ENCODE data around the gene PCNX2. TPM values are rescaled to one million over a fixed set of nuclear protein-coding genes. Genes with fewer than 3 reads are reported as not detected.

PCNX2 gene
- total and polyA plus RNA-seq, 5 donors from 2014 or later = 1.6 to 42.3 (median 3.1) TPM

DNA sequence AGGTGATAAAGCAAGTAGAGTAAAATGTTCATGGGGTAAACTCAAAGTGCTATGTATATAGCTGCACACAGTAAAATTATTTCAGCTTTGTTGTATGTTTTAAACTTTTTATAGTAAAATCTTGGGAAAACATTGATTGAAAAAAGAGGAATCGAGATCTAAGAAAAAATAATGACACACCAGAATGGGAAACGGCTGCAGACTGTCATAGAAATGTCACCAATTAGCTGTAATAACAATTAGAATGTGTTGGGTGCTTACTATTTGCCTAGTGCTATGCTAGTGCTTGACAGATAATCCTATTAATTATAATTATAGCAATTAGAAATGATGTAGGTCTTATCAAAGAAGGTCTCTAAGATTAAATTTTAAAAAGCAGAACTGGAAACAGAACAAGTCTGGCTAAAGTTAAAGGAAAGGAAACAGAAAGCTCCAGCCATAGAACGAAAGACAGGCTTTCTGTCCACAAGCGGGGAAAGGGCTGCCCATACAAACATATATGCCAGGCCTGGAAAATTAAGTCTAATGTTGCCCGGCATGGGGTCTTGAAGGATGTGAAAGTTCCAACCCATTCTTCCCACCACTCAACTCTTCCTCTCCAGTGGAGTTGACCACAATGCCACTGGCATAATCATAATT lies 5.0 kb downstream of the PCNX2 start:
- Mint-ChIP-seq H3K4me3 (no peak overlapping the region), H3K9me3 (no peaks in the 10 kb centered on the region), H3K4me1 (peaks cover 19 to 36% (median 26%) of the 10 kb centered on the region in 4 donors), H3K27me3 (no peaks in the 10 kb centered on the region), H3K27ac (peak overlapping the region in 2 of 3 donors; percentile 26 to 94), H3K36me3 (peaks cover 14% of the 10 kb centered on the region)
- Histone ChIP-seq H3K4me3 (ENCODE audit: low read depth, low read length) (no peak overlapping the region), H3K36me3 (ENCODE audit: control insufficient read depth, insufficient read depth, low read length) (peaks cover 6% of the 10 kb centered on the region), H3K9me3 (ENCODE audit: control insufficient read depth in 2 of 2, low read length in 2 of 2) (no peaks in the 10 kb centered on the region), H3K4me1 (ENCODE audit: control insufficient read depth, insufficient read depth, low read length, poor library complexity, severe bottlenecking) (peaks cover 14% of the 10 kb centered on the region), H3K27ac (ENCODE audit: insufficient read depth, low read length, poor library complexity, severe bottlenecking) (no peak overlapping the region), H3K27me3 (ENCODE audit: control insufficient read depth, insufficient read depth, low read length) (no peaks in the 10 kb centered on the region)
- ATAC-seq (ENCODE audit: low read depth in 2 of 2) (no peak), DNase-seq (no peak)

DNA sequence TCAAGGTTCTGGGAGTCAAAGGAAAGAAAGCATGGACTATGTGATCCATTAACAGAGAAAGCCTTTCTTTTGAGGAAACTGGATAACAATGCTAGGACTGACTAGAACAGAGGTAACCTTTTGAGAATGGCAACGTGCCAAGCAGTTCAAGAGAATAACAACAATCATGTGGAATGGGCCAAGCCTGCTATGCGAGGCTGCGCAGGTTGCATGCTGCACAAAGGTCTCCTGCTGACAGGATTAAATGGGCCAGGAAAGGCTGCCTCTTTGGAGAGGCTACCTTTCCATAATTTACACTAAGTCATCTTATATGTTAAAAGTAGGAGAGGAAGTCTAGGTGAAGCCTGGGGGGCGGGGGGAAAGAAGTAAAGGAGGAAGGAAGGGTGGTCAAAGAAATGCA lies 5.8 kb downstream of the PCNX2 start:
- H3K9me3 Mint-ChIP-seq = no peaks in the 10 kb centered on the region
- H3K4me3 Mint-ChIP-seq = no peak overlapping the region
- no peaks in the 10 kb centered on the region for H3K27me3 ChIP-seq (ENCODE audit: control insufficient read depth, insufficient read depth, low read length)
- ATAC-seq (ENCODE audit: low read depth in 2 of 2) (no peak), DNase-seq (no peak)
- H3K4me1 ChIP-seq (ENCODE audit: control insufficient read depth, insufficient read depth, low read length, poor library complexity, severe bottlenecking) = peaks cover 7% of the 10 kb centered on the region
- H3K36me3 Mint-ChIP-seq = peaks cover 14% of the 10 kb centered on the region
- H3K27me3 Mint-ChIP-seq = no peaks in the 10 kb centered on the region
- no peak overlapping the region for H3K27ac ChIP-seq (ENCODE audit: insufficient read depth, low read length, poor library complexity, severe bottlenecking)
- H3K27ac Mint-ChIP-seq = no peak overlapping the region
- H3K4me1 Mint-ChIP-seq = peaks cover 15 to 31% (median 22%) of the 10 kb centered on the region in 4 donors
- no peaks in the 10 kb centered on the region for H3K9me3 ChIP-seq (ENCODE audit: control insufficient read depth in 2 of 2, low read length in 2 of 2)
- no peak overlapping the region for H3K4me3 ChIP-seq (ENCODE audit: low read depth, low read length)
- peaks cover 6% of the 10 kb centered on the region for H3K36me3 ChIP-seq (ENCODE audit: control insufficient read depth, insufficient read depth, low read length)

DNA sequence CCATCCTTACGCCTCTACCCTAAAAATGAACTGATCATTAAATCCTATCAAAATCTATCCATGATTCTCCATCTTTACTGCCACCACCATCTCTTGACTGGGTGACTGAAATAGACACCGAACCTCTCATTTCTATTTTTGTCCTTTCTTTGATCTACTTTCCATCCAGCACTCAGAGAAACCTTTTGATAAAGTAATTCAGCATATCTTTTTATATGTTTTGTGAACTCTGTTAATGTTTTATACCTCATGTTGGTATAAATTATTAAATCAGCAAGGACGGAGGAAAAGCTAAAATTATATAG lies 13.0 kb downstream of the PCNX2 start:
- peaks cover 2% of the 10 kb centered on the region for H3K36me3 Mint-ChIP-seq
- peaks cover 19% of the 10 kb centered on the region for H3K4me1 ChIP-seq (ENCODE audit: control insufficient read depth, insufficient read depth, low read length, poor library complexity, severe bottlenecking)
- H3K36me3 ChIP-seq (ENCODE audit: control insufficient read depth, insufficient read depth, low read length) = no peaks in the 10 kb centered on the region
- no peaks in the 10 kb centered on the region for H3K27me3 ChIP-seq (ENCODE audit: control insufficient read depth, insufficient read depth, low read length)
- no peaks in the 10 kb centered on the region for H3K9me3 ChIP-seq (ENCODE audit: control insufficient read depth in 2 of 2, low read length in 2 of 2)
- no peaks in the 10 kb centered on the region for H3K27me3 Mint-ChIP-seq
- DNase-seq (no peak), ATAC-seq (ENCODE audit: low read depth in 2 of 2) (no peak)
- no peak overlapping the region for H3K27ac ChIP-seq (ENCODE audit: insufficient read depth, low read length, poor library complexity, severe bottlenecking)
- peak overlapping the region in 2 of 4 donors; percentile 69 to 71 for H3K4me3 Mint-ChIP-seq
- H3K27ac Mint-ChIP-seq = peak overlapping the region; percentile 62 to 84 (median 69)
- H3K4me1 Mint-ChIP-seq = peaks cover 14 to 34% (median 19%) of the 10 kb centered on the region in 4 donors
- peaks cover 0 to 1% (median 0%) of the 10 kb centered on the region in 7 donors for H3K9me3 Mint-ChIP-seq
- H3K4me3 ChIP-seq (ENCODE audit: low read depth, low read length) = peak overlapping the region; percentile 53

DNA sequence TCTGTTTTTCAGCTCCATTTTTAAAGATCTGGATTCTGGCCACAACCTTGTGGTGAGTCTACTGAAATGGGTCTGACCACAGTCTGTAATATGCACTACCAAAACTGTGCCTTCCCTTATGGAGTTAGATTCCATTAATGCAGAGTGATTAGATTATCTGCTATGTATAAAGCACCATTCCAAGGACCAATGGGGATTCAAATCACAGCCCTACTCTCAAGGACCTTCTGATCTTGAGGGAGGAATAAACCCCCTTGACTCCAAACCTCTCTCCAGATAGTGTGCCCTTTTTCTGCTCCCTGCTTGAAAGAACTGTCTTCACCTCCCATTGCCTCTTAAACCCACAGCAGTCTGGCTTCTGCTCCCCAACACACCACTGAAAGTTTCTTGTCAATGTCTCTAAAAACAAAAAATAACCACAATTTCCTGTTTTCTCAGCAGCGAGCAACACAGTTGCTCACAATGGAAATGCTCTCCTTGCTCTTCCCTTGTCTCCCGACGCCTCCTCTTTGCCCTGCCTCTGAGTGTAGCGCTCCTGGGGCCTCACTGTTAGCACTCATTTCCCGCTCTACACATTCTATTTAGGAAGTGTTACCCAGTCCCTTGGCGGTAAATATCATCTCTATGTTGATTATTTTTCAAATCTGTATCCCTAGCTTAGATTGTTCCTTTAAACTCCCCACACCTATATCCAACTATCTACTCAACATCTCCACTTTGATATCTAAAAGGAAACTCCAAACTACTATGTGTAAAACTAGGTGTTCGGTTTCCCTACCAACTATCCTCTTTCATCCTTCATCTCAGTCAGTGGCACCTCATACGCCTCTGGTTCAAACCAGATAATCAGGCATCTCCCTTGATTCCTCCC lies 13.6 kb downstream of the PCNX2 start:
- H3K4me3 ChIP-seq (ENCODE audit: low read depth, low read length) = peak overlapping the region; percentile 53
- peaks cover 19% of the 10 kb centered on the region for H3K4me1 ChIP-seq (ENCODE audit: control insufficient read depth, insufficient read depth, low read length, poor library complexity, severe bottlenecking)
- H3K27me3 ChIP-seq (ENCODE audit: control insufficient read depth, insufficient read depth, low read length) = no peaks in the 10 kb centered on the region
- no peaks in the 10 kb centered on the region for H3K9me3 ChIP-seq (ENCODE audit: control insufficient read depth in 2 of 2, low read length in 2 of 2)
- Mint-ChIP-seq H3K4me3 (peak overlapping the region; percentile 53 to 71 (median 68)), H3K9me3 (peaks cover 0 to 1% (median 0%) of the 10 kb centered on the region in 7 donors), H3K36me3 (peaks cover 6% of the 10 kb centered on the region), H3K27me3 (no peaks in the 10 kb centered on the region), H3K4me1 (peaks cover 16 to 37% (median 19%) of the 10 kb centered on the region in 4 donors), H3K27ac (peak overlapping the region; percentile 62 to 84 (median 69))
- ATAC-seq (ENCODE audit: low read depth in 2 of 2) (peak; percentile 66 to 80), DNase-seq (peak in 2 of 3 donors; percentile 12 to 55)
- no peak overlapping the region for H3K27ac ChIP-seq (ENCODE audit: insufficient read depth, low read length, poor library complexity, severe bottlenecking)
- H3K36me3 ChIP-seq (ENCODE audit: control insufficient read depth, insufficient read depth, low read length) = no peaks in the 10 kb centered on the region

DNA sequence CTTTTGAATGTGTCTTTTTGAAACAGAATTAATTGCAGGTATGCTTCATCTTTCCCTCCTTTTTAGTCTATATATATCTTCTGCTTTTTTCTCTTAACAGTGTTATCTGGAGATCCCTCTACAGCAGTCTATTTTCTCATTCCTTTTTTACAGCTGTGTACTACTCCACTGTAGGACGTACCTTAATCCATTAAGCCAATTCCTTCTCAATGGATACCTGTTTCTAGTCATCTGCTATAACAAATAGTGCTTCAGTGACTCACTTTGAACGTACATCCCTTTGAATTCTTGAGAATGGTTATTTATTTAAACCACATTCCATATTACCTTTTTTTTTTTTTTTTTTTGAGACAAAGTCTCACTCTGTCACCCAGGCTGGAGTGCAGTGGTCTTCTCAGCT lies 15.6 kb downstream of the PCNX2 start:
- H3K9me3 ChIP-seq (ENCODE audit: control insufficient read depth in 2 of 2, low read length in 2 of 2) = no peaks in the 10 kb centered on the region
- H3K36me3 Mint-ChIP-seq = peaks cover 12% of the 10 kb centered on the region
- H3K4me1 Mint-ChIP-seq = peaks cover 18 to 38% (median 19%) of the 10 kb centered on the region in 4 donors
- peaks cover 0 to 2% (median 0%) of the 10 kb centered on the region in 7 donors for H3K9me3 Mint-ChIP-seq
- no peak overlapping the region for H3K27ac Mint-ChIP-seq
- no peaks in the 10 kb centered on the region for H3K27me3 Mint-ChIP-seq
- H3K4me3 ChIP-seq (ENCODE audit: low read depth, low read length) = no peak overlapping the region
- H3K27me3 ChIP-seq (ENCODE audit: control insufficient read depth, insufficient read depth, low read length) = no peaks in the 10 kb centered on the region
- H3K27ac ChIP-seq (ENCODE audit: insufficient read depth, low read length, poor library complexity, severe bottlenecking) = no peak overlapping the region
- ATAC-seq (ENCODE audit: low read depth in 2 of 2) (no peak), DNase-seq (no peak)
- peaks cover 19% of the 10 kb centered on the region for H3K4me1 ChIP-seq (ENCODE audit: control insufficient read depth, insufficient read depth, low read length, poor library complexity, severe bottlenecking)
- no peak overlapping the region for H3K4me3 Mint-ChIP-seq
- no peaks in the 10 kb centered on the region for H3K36me3 ChIP-seq (ENCODE audit: control insufficient read depth, insufficient read depth, low read length)

DNA sequence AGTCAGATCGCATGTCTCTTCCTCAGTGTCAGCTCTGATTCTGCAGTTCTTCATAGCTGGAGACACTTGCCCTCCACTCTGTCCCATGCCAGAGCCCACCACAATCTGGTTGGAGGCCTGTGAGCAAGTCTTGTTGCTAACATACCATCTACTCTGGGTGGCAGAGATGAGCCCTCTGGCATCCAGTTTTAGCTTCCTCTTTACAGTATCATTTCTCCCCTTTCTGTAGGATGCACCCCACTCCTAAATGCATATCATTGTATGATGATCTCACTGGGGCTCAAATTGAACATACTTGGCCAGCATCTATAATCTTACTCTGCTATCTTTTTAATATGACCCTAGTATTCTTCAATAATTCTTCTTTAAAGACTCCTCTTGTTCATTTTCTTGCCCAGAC lies 16.9 kb downstream of the PCNX2 start:
- H3K9me3 ChIP-seq (ENCODE audit: control insufficient read depth in 2 of 2, low read length in 2 of 2) = no peaks in the 10 kb centered on the region
- Mint-ChIP-seq H3K36me3 (peaks cover 20% of the 10 kb centered on the region), H3K27ac (no peak overlapping the region), H3K9me3 (peaks cover 0 to 2% (median 0%) of the 10 kb centered on the region in 7 donors), H3K4me1 (peaks cover 19 to 29% (median 24%) of the 10 kb centered on the region in 4 donors), H3K27me3 (no peaks in the 10 kb centered on the region), H3K4me3 (no peak overlapping the region)
- H3K27me3 ChIP-seq (ENCODE audit: control insufficient read depth, insufficient read depth, low read length) = no peaks in the 10 kb centered on the region
- no peak overlapping the region for H3K27ac ChIP-seq (ENCODE audit: insufficient read depth, low read length, poor library complexity, severe bottlenecking)
- H3K4me1 ChIP-seq (ENCODE audit: control insufficient read depth, insufficient read depth, low read length, poor library complexity, severe bottlenecking) = peaks cover 19% of the 10 kb centered on the region
- no peak for ATAC-seq (ENCODE audit: low read depth in 2 of 2)
- DNase-seq = no peak
- H3K36me3 ChIP-seq (ENCODE audit: control insufficient read depth, insufficient read depth, low read length) = no peaks in the 10 kb centered on the region
- H3K4me3 ChIP-seq (ENCODE audit: low read depth, low read length) = no peak overlapping the region

DNA sequence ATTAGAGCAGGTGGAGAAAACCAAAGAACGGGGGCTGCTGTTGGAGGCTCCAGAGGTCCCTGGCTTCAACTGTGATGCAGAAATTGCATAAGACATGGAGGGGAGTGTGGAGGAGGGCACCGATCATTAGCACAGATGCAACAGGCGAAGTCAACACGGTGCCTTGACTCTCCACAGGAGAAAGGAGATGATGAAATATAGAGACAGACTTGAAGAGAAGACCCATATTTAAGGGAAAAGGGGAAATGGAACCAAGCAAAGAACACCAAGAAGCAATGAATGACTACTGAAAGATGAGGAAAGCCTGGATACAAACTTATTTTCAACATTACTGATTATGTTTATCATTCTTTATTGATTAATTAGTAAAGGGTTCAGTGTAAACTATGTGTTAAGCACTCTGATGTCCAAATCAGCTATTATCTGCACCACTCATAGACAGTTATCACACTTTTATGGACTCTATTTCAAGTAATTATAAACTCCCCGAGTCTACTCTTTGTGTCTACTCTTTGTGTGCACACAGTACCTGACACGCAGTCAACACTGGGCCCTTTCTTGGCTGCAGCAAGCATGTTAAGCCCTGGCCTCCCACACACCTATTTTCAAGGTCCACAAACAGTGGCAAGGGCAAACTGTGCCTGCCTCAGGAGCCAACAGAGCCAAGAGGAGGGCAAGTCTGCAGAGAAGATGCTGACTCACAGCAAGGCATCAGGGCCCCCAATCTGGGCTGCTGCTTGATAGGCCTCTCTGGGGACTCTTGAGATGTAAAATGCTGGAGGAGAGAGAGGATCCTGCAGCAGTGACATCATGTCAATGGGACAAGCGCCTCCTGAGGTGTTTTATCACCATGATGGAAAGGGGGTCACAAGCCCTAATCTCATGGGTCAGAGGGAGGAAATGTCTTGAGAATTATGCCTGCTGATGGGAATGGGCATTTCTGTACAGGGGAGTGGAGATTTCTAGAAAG lies 17.6 kb downstream of the PCNX2 start:
- H3K27ac ChIP-seq (ENCODE audit: insufficient read depth, low read length, poor library complexity, severe bottlenecking) = no peak overlapping the region
- no peaks in the 10 kb centered on the region for H3K9me3 ChIP-seq (ENCODE audit: control insufficient read depth in 2 of 2, low read length in 2 of 2)
- H3K4me3 ChIP-seq (ENCODE audit: low read depth, low read length) = no peak overlapping the region
- no peak for ATAC-seq (ENCODE audit: low read depth in 2 of 2)
- H3K27me3 ChIP-seq (ENCODE audit: control insufficient read depth, insufficient read depth, low read length) = no peaks in the 10 kb centered on the region
- Mint-ChIP-seq H3K27me3 (no peaks in the 10 kb centered on the region), H3K36me3 (peaks cover 21% of the 10 kb centered on the region), H3K4me3 (no peak overlapping the region), H3K27ac (no peak overlapping the region), H3K9me3 (peaks cover 0 to 2% (median 0%) of the 10 kb centered on the region in 7 donors), H3K4me1 (peaks cover 19 to 28% (median 23%) of the 10 kb centered on the region in 4 donors)
- H3K36me3 ChIP-seq (ENCODE audit: control insufficient read depth, insufficient read depth, low read length) = no peaks in the 10 kb centered on the region
- H3K4me1 ChIP-seq (ENCODE audit: control insufficient read depth, insufficient read depth, low read length, poor library complexity, severe bottlenecking) = peaks cover 19% of the 10 kb centered on the region
- no peak for DNase-seq
